Measurements from ENCODE around the gene ODAPH. TPM values are rescaled to one million over a fixed set of nuclear protein-coding genes. Genes with fewer than 3 reads are reported as not detected.
"Not testable (repeated sequence)": the region's sequence is repeated elsewhere in the genome, so short reads cannot be mapped to it uniquely, and the experiment has no call there.

ODAPH gene
- total RNA-seq, 4 donors from 2014 or later, result 0.23 TPM; not detected in 3

DNA sequence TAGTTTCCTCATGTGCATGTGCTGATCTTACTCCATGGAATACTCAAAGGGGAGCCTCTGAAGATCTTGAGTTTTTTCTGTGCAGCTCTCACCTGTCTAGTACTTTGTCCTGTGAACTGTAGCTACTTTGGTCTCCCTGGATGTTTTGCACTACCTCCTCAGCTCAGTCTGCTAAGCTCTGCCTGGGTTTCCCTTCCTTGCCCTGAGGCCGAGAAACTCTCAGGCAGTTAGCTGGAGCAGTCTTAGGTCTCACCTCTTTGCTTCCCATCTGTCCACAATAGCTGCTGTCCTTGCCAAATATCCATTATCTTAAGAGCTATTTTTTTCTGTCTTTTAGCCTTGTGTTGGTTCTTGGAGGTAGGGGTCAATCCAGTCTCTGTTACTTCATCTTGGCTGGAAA is 30.0 kb upstream of the ODAPH start:
- no peak for TF ChIP-seq CTCF (IDR thresholded peaks at IDR 0.05)
- TF ChIP-seq POLR2A (IDR thresholded peaks at IDR 0.05), result no peak
- H3K27ac ChIP-seq, result no peak overlapping the region
- H3K27me3 ChIP-seq, result no peaks in the 10 kb centered on the region
- intact Hi-C loops (cut with DNase I), result no loop called here
- no peak for DNase-seq
- peaks cover 0 to 99% (median 9%) of the 10 kb centered on the region in 3 donors for H3K36me3 ChIP-seq
- H3K4me1 ChIP-seq, result no peaks in the 10 kb centered on the region
- no peaks in the 10 kb centered on the region for H3K9me3 ChIP-seq
- WGBS, 2 donors, result 92 to 100% methylated on average over 1 of the region's 1 CpG
- H3K4me3 ChIP-seq, result no peak overlapping the region

GRCh38 chr4:75527482-75527881 is 28.4 kb upstream of the ODAPH start:
- peaks cover 4 to 99% (median 9%) of the 10 kb centered on the region in 3 donors for H3K36me3 ChIP-seq

GRCh38 chr4:75530556-75531322 is 25.1 kb upstream of the ODAPH start:
- Histone ChIP-seq H3K27me3 (no peaks in the 10 kb centered on the region), H3K4me3 (no peak overlapping the region), H3K36me3 (peaks cover 4 to 80% (median 9%) of the 10 kb centered on the region in 3 donors), H3K27ac (no peak overlapping the region), H3K4me1 (no peaks in the 10 kb centered on the region), H3K9me3 (peaks cover 0 to 26% (median 8%) of the 10 kb centered on the region in 3 donors)
- no peak for DNase-seq
- TF ChIP-seq CTCF (IDR thresholded peaks at IDR 0.05) (no peak), POLR2A (IDR thresholded peaks at IDR 0.05) (no peak)
- intact Hi-C loops (cut with DNase I), result no loop called here
- 91 to 100% methylated on average over 2 of the region's 2 CpGs for WGBS, 2 donors

More at GRCh38 chr4:75527482-75527881, 28.4 kb upstream of the ODAPH start:
- no peak for TF ChIP-seq POLR2A (IDR thresholded peaks at IDR 0.05)
- TF ChIP-seq CTCF (IDR thresholded peaks at IDR 0.05), result no peak
- Histone ChIP-seq H3K9me3 (peaks cover 0 to 15% (median 0%) of the 10 kb centered on the region in 3 donors), H3K4me3 (no peak overlapping the region), H3K4me1 (no peaks in the 10 kb centered on the region), H3K27ac (no peak overlapping the region), H3K27me3 (no peaks in the 10 kb centered on the region)
- DNase-seq, result no peak
- intact Hi-C loops (cut with DNase I), result no loop called here

GRCh38 chr4:75531536-75532143 is 24.2 kb upstream of the ODAPH start:
- H3K27me3 ChIP-seq; H3K4me3 ChIP-seq; H3K4me1 ChIP-seq; H3K27ac ChIP-seq; intact Hi-C loops (cut with DNase I); DNase-seq: not testable (repeated sequence)
- peaks cover 0 to 26% (median 8%) of the 10 kb centered on the region in 3 donors for H3K9me3 ChIP-seq
- 96% methylated on average over 5 to 7 of the region's 7 CpGs for WGBS, 2 donors
- H3K36me3 ChIP-seq, result peaks cover 4 to 71% (median 7%) of the 10 kb centered on the region in 3 donors

GRCh38 chr4:75533339-75533887 is 22.5 kb upstream of the ODAPH start:
- intact Hi-C loops (cut with DNase I); DNase-seq; H3K27ac ChIP-seq; H3K4me1 ChIP-seq; H3K27me3 ChIP-seq; H3K4me3 ChIP-seq: not testable (repeated sequence)
- Histone ChIP-seq H3K36me3 (peaks cover 0 to 53% (median 4%) of the 10 kb centered on the region in 3 donors), H3K9me3 (peaks cover 0 to 26% (median 8%) of the 10 kb centered on the region in 3 donors)
- WGBS, 2 donors, result 91 to 95% methylated on average over 4 of the region's 4 CpGs

GRCh38 chr4:75533926-75534325 is 21.9 kb upstream of the ODAPH start:
- H3K27ac ChIP-seq; H3K4me1 ChIP-seq; DNase-seq; H3K27me3 ChIP-seq; intact Hi-C loops (cut with DNase I); H3K4me3 ChIP-seq: not testable (repeated sequence)
- Histone ChIP-seq H3K36me3 (peaks cover 0 to 48% (median 4%) of the 10 kb centered on the region in 3 donors), H3K9me3 (peaks cover 0 to 26% (median 8%) of the 10 kb centered on the region in 3 donors)

DNA sequence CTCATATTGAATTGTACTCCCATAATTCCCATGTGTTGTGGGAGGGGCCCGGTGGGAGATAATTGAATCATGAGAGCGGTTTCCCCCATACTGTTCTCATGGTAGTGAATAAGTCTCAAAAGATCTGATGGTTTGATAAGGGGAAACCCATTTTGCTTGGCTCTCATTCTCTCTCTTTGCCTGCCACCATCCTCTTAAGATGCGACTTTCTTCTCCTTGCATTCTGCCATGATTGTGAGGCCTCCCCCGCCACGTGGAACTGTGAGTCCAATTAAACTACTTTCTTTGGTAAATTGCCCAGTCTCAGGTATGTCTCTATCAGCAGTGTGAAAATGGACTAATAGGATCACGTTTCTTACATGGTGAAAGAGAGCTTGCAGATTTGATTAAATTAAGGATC is 18.6 kb upstream of the ODAPH start:
- H3K27ac ChIP-seq; DNase-seq; H3K4me3 ChIP-seq; H3K4me1 ChIP-seq; intact Hi-C loops (cut with DNase I); H3K27me3 ChIP-seq: not testable (repeated sequence)
- WGBS, 2 donors, result 91 to 94% methylated on average over 6 of the region's 6 CpGs
- peaks cover 0 to 13% (median 8%) of the 10 kb centered on the region in 3 donors for H3K9me3 ChIP-seq
- H3K36me3 ChIP-seq, result peaks cover 0 to 15% (median 0%) of the 10 kb centered on the region in 3 donors

All from esophagus squamous epithelium (tissue), 5 donors.